HG03175 (cell line): ENCODE measurements around the gene TP53.
A peak's percentile ranks its signal among the peaks of the same experiment; 100 is the strongest.

Experiments used
- ATAC-seq: cut with Tn5 transposase; IDR thresholded peaks from one replicate; pipeline ENCODE4 v1.9.1; 2021; ENCODE audit warnings: mild to moderate bottlenecking, moderate library complexity; ENCODE audit not compliant: unreplicated experiment

TP53 gene

GRCh38 chr17:7687072-7687907, at the start of gene TP53:
Gene TP53, minus strand, starts transcription at chr17:7687490. Its CDS starts 10,896 bp downstream, at chr17:7676594.
- ATAC-seq, result peak; percentile 36

- ATAC-seq, result no peak
Measured at GRCh38 chr17:7732981-7733539, 45.8 kb upstream of the TP53 start.

- no peak for ATAC-seq
Measured at GRCh38 chr17:7729816-7730215, 42.5 kb upstream of the TP53 start.

GRCh38 chr17:7727886-7728285, 40.6 kb upstream of the TP53 start:
- no peak for ATAC-seq

GRCh38 chr17:7721612-7722011, 34.3 kb upstream of the TP53 start:
- no peak for ATAC-seq

GRCh38 chr17:7720125-7720524, 32.8 kb upstream of the TP53 start:
- ATAC-seq, result no peak

- ATAC-seq, result no peak
Measured at GRCh38 chr17:7719661-7720060, 32.4 kb upstream of the TP53 start.

- ATAC-seq, result no peak
Measured at GRCh38 chr17:7717756-7718350, 30.6 kb upstream of the TP53 start.

- ATAC-seq, result no peak
Measured at GRCh38 chr17:7716901-7717755, 29.8 kb upstream of the TP53 start, which contains the start of gene DNAH2. Gene DNAH2, plus strand, starts transcription at chr17:7717744. Its CDS starts 1,991 bp downstream, at chr17:7719735.

- ATAC-seq, result no peak
Measured at GRCh38 chr17:7715936-7716886, 28.9 kb upstream of the TP53 start.

- no peak for ATAC-seq
Measured at GRCh38 chr17:7714721-7715594, 27.7 kb upstream of the TP53 start.

GRCh38 chr17:7713782-7714181, 26.5 kb upstream of the TP53 start:
- ATAC-seq, result no peak

GRCh38 chr17:7712111-7712771, 25.0 kb upstream of the TP53 start:
- ATAC-seq, result no peak

- no peak for ATAC-seq
Measured at GRCh38 chr17:7711051-7711755, 23.9 kb upstream of the TP53 start.

- ATAC-seq, result no peak
Measured at GRCh38 chr17:7710301-7710700, 23.0 kb upstream of the TP53 start.

- ATAC-seq, result no peak
Measured at GRCh38 chr17:7709031-7709430, 21.7 kb upstream of the TP53 start.

GRCh38 chr17:7707858-7708750, 20.8 kb upstream of the TP53 start:
- ATAC-seq, result no peak
